HFF-Myc (cell line): ENCODE data around the gene PRAMEF18.
"Not testable (repeated sequence)": the region's sequence is repeated elsewhere in the genome, so short reads cannot be mapped to it uniquely, and the experiment has no call there.

Experiments used
- DNase-seq: peaks from one replicate; pipeline ENCODE4 v3.0.0-alpha.2; 2011; ENCODE audit warnings: low read depth; ENCODE audit errors: extremely low read depth
- H3K4me3 ChIP-seq: replicated peaks from 2 replicates; pipeline ENCODE4 v1.5.1; 2011; ENCODE audit warnings: low read depth, mild to moderate bottlenecking, control low read depth, low read length
- TF ChIP-seq, protein P1 (sequence below): IDR thresholded peaks from 2 replicates; pipeline ENCODE4 v1.5.1; 2012; ENCODE audit warnings: mild to moderate bottlenecking, low read depth, low read length, control low read depth; ENCODE audit errors: missing control alignments

Gene PRAMEF18

GRCh38 chr1:13228343-13228781 lies 2.4 kb upstream of the PRAMEF18 start:
- no peak overlapping the region for H3K4me3 ChIP-seq
- TF ChIP-seq, protein P1, sequence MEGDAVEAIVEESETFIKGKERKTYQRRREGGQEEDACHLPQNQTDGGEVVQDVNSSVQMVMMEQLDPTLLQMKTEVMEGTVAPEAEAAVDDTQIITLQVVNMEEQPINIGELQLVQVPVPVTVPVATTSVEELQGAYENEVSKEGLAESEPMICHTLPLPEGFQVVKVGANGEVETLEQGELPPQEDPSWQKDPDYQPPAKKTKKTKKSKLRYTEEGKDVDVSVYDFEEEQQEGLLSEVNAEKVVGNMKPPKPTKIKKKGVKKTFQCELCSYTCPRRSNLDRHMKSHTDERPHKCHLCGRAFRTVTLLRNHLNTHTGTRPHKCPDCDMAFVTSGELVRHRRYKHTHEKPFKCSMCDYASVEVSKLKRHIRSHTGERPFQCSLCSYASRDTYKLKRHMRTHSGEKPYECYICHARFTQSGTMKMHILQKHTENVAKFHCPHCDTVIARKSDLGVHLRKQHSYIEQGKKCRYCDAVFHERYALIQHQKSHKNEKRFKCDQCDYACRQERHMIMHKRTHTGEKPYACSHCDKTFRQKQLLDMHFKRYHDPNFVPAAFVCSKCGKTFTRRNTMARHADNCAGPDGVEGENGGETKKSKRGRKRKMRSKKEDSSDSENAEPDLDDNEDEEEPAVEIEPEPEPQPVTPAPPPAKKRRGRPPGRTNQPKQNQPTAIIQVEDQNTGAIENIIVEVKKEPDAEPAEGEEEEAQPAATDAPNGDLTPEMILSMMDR = no peak
- DNase-seq = no peak

DNA sequence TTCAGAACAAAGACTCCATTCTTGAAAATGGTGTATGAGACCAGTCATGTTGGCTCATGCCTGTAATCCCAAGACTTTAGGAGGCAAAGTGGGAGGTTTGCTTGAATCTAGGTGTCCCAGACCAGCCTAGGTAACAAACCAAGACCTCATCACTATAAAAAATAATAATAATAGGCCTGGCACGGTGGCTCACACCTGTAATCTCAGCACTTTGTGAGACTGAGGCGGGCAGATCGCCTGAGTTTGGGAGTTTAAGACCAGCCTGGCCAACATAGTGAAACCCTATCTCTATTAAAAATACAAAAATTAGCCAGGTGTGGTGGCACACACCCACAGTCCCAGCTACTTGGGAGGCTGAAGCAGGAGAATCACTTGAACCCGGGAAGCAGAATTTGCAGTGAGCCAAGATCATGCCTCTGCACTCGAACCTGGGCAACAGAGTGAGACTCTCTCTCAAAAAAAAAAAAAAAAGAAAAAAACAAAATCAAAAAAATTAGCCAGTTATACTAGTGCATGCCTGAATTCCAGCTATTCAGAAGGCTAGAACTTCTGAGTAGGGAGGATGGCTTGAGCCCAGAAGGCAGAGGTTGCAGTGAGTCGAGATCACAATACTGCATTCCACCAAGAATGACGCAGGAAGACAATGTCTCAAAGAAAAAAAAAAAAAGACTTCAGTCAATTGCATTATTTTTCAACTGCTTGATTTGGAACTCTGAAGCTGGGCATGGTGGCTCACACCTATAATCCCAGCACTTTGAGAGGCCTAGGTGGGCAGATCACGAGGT lies 1.5 kb upstream of the PRAMEF18 start:
- not testable (repeated sequence) for H3K4me3 ChIP-seq, DNase-seq

- TF ChIP-seq, protein P1 = no peak
- DNase-seq = no peak
- H3K4me3 ChIP-seq = no peak overlapping the region
Observed at GRCh38 chr1:13224480-13225060, 1.4 kb downstream of the PRAMEF18 start.

DNA sequence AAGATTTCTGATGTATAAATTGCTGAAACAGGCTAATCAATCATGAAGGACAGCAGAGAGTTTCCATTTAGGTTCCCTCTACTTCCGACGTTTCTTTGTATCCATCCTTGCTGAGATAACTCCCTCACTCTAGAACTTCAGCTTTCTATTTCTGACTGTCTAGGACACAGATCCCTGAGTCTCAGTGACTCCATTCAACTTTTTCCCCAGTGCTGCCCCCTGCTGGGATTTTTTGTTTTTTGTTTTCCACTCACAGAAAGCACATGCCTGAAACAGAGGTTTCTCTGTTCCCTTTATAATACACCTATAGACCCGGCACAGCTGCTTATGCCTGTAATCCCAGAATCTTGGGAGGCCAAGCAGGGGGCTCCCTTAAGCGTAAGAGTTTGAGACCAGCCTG lies 3.2 kb downstream of the PRAMEF18 start:
- not testable (repeated sequence) for DNase-seq

DNA sequence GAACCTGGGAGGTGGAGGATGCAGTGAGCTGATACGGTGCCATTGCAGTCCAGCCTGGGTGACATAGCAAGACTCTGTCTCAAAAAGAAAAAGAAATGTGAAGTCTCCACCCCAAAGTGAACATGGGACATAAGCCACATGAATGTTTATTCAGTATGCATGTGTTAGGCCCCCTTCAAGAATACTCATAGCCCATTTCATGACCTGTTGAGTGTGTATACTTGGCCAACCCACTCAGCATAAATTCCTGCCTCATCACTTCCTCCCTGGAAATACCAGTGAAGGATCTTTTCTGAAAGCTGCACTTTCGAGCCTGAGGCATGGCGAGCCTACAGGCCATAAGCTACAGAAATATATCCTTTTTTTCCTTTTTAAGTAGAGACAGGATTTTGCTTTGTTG lies 6.8 kb downstream of the PRAMEF18 start:
- DNase-seq, H3K4me3 ChIP-seq: not testable (repeated sequence)

More for the DNA sequence above, 3.2 kb downstream of the PRAMEF18 start:
- not testable (repeated sequence) for H3K4me3 ChIP-seq

DNA sequence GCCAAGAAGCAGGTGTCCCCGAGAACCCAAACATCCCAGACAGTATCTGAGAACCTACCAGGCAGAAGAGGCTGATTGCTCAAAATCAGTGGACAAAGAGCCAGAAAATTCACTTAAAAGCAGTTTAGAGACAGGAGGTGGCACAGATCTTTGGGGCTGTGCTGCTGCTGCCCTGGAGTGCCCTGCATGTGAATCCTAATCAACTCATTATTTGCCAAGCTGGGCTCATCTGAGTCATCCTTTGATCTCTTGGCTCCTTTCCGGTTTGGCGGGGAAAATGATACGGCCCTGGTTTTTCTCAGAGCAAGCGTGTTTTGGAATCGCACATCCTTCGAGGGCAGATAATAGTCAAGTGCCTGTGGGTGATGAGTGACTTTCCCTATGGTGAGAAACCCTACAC lies 9.3 kb downstream of the PRAMEF18 start:
- not testable (repeated sequence) for DNase-seq, H3K4me3 ChIP-seq

- DNase-seq, H3K4me3 ChIP-seq: not testable (repeated sequence)
Observed at GRCh38 chr1:13208712-13209111, 17.2 kb downstream of the PRAMEF18 start.

GRCh38 chr1:13201309-13201708 lies 24.6 kb downstream of the PRAMEF18 start, which contains the start of gene PRAMEF13:
PRAMEF13 (minus strand) TSS chr1:13201409; CDS start chr1:13199589, 1,820 bp downstream.
- not testable (repeated sequence) for DNase-seq, H3K4me3 ChIP-seq
